OCI-LY1 (cell line): Measurements from ENCODE around the gene MCRS1.

ENCODE experiments used
- H2AFZ ChIP-seq: fragments of 200-600 bp; sonication (generic), shearing (Covaris generic); 2 replicates; pipeline ENCODE4 v1.6.0; 2014; ENCODE audit warnings: antibody characterized with exemption, mild to moderate bottlenecking, low read length
- H3F3A ChIP-seq: fragments of 200-600 bp; sonication (generic), shearing (Covaris generic); 2 replicates; pipeline ENCODE4 v1.6.0; 2014; ENCODE audit warnings: mild to moderate bottlenecking, antibody characterized with exemption, low read length, moderate library complexity; ENCODE audit not compliant: insufficient read depth
- H3K27ac ChIP-seq: fragments of 200-600 bp; sonication (generic); 2 replicates; pipeline ENCODE4 v1.5.1; 2014; ENCODE audit warnings: low read length, mixed run types, mild to moderate bottlenecking, low read depth; ENCODE audit not compliant: poor library complexity, severe bottlenecking
- H3K27me3 ChIP-seq: fragments of 200-600 bp; sonication (generic); 2 replicates; pipeline ENCODE4 v1.6.0; 2014; ENCODE audit warnings: antibody characterized with exemption, mild to moderate bottlenecking, low read length, moderate library complexity; ENCODE audit not compliant: insufficient read depth
- H3K36me3 ChIP-seq: fragments of 200-600 bp; sonication (generic); 2 replicates; pipeline ENCODE4 v1.6.1; 2014; ENCODE audit warnings: mild to moderate bottlenecking, antibody characterized with exemption, low read length, moderate library complexity, mixed read lengths; ENCODE audit not compliant: insufficient read depth
- H3K4me1 ChIP-seq: fragments of 200-600 bp; sonication (generic); 2 replicates; pipeline ENCODE4 v1.5.1; 2014; ENCODE audit warnings: mild to moderate bottlenecking, low read length, moderate library complexity; ENCODE audit not compliant: insufficient read depth, severe bottlenecking
- H3K4me2 ChIP-seq: fragments of 200-600 bp; sonication (generic), shearing (Covaris generic); 2 replicates; pipeline ENCODE4 v1.6.1; 2014; ENCODE audit warnings: low read length
- H3K4me3 ChIP-seq: fragments of 200-600 bp; sonication (generic); 2 replicates; pipeline ENCODE4 v1.5.1; 2014; ENCODE audit warnings: low read length, low read depth, mild to moderate bottlenecking, mixed read lengths; ENCODE audit not compliant: poor library complexity, severe bottlenecking
- H3K79me2 ChIP-seq: fragments of 200-600 bp; shearing (Covaris generic); 2 replicates; pipeline ENCODE4 v1.6.1; 2016; ENCODE audit warnings: mixed run types, low read length, mixed read lengths; ENCODE audit not compliant: insufficient read depth
- H3K9ac ChIP-seq: fragments of 200-600 bp; sonication (generic), shearing (Covaris generic); 2 replicates; pipeline ENCODE4 v1.6.1; 2014; ENCODE audit warnings: mild to moderate bottlenecking, low read length, mixed read lengths
- H3K9me2 ChIP-seq: fragments of 200-600 bp; sonication (generic), shearing (Covaris generic); 2 replicates; pipeline ENCODE4 v1.6.1; 2014; ENCODE audit warnings: low read depth, mild to moderate bottlenecking, low read length, mixed read lengths
- H3K9me3 ChIP-seq: fragments of 200-600 bp; shearing (Covaris generic); 2 replicates; pipeline ENCODE4 v1.6.1; 2014; ENCODE audit warnings: low read length, mixed read lengths
- H4K20me1 ChIP-seq: fragments of 200-600 bp; sonication (generic), shearing (Covaris generic); 2 replicates; pipeline ENCODE4 v1.6.0; 2016; ENCODE audit warnings: mild to moderate bottlenecking, low read length; ENCODE audit not compliant: insufficient read depth
- EZH2 ChIP-seq: fragments of 200-600 bp; sonication (generic), shearing (Covaris generic); IDR thresholded peaks from 2 replicates; pipeline ENCODE4 v1.8.0; 2017; ENCODE audit warnings: borderline replicate concordance, mixed run types, mild to moderate bottlenecking, antibody characterized with exemption, low read length, moderate library complexity, mixed read lengths
- TF ChIP-seq, protein P1 (sequence below): fragments of 200-600 bp; sonication (generic), shearing (Covaris generic); IDR thresholded peaks from 2 replicates; pipeline ENCODE4 v1.5.1; 2017; ENCODE audit warnings: mild to moderate bottlenecking, antibody characterized with exemption, low read length, moderate library complexity, mixed read lengths

Gene MCRS1

DNA sequence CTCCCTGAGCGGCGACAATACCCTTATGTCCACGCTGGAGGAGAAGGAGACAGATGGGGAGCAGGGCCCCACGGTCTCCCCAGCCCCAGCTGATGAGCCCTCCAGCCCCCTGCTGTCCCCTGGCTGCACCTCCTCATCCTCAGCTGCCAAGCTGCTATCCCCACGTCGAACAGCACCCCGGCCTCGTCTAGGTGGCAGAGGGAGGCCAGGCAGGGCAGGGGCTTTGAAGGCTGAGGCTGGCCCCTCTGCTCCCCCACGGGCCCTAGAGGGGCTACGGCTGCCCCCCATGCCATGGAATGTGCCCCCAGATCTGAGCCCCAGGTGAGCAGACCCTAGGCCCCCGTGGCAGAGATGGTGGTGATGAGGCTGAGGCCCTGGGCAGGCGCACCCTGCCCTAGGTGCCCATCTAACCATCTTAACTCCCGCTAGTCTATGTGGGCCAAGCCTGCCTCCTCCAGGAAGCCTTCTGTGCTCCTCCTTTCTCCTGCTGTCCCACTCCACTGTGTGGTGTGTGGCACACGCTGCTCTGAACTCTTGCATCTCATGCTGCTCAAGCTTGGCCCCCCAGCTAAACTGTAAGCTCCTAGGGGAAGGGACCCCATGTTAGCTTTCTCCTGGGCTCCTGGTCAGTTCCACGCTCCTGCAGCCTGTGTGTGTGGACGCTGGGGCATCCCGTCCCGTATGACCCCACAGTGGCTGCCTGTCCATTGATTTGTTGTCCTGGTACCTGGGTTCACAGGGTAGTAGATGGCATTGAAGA lies 12.1 kb downstream of the MCRS1 start:
- Histone ChIP-seq H2AFZ (no peak overlapping the region), H3K27ac (no peak overlapping the region), H3K36me3 (peaks cover 47% of the 10 kb centered on the region), H3K27me3 (no peaks in the 10 kb centered on the region), H3K9me2 (no peaks in the 10 kb centered on the region), H3K4me3 (no peak overlapping the region), H3K9me3 (no peaks in the 10 kb centered on the region), H3K4me2 (no peak overlapping the region), H3K79me2 (no peaks in the 10 kb centered on the region), H3K4me1 (no peaks in the 10 kb centered on the region), H4K20me1 (no peaks in the 10 kb centered on the region), H3K9ac (no peak overlapping the region), H3F3A (no peaks in the 10 kb centered on the region)
- TF ChIP-seq, protein P1, sequence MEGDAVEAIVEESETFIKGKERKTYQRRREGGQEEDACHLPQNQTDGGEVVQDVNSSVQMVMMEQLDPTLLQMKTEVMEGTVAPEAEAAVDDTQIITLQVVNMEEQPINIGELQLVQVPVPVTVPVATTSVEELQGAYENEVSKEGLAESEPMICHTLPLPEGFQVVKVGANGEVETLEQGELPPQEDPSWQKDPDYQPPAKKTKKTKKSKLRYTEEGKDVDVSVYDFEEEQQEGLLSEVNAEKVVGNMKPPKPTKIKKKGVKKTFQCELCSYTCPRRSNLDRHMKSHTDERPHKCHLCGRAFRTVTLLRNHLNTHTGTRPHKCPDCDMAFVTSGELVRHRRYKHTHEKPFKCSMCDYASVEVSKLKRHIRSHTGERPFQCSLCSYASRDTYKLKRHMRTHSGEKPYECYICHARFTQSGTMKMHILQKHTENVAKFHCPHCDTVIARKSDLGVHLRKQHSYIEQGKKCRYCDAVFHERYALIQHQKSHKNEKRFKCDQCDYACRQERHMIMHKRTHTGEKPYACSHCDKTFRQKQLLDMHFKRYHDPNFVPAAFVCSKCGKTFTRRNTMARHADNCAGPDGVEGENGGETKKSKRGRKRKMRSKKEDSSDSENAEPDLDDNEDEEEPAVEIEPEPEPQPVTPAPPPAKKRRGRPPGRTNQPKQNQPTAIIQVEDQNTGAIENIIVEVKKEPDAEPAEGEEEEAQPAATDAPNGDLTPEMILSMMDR: no peak
- TF ChIP-seq EZH2: no peak

DNA sequence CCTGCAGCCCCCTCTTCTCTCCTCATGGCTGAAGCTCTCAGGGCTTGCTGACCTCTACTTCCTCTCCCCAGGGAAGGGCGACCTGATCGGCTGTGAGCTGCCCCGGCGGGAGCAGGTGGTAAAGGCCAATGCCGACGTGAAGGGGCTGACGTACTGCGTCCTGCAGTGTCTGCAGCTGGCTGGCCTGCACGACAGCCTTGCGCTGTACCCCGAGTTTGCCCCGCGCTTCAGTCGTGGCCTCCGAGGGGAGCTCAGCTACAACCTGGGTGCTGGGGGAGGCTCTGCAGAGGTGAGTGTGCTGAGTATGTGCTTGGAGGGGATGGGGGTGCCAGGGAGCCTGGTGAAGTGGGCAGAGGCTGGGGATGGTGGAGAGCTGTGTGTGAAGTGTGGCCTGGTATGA lies 13.7 kb downstream of the MCRS1 start:
- no peaks in the 10 kb centered on the region for H3K9me3 ChIP-seq
- no peaks in the 10 kb centered on the region for H3K27me3 ChIP-seq
- no peaks in the 10 kb centered on the region for H4K20me1 ChIP-seq
- H3K36me3 ChIP-seq: peaks cover 31% of the 10 kb centered on the region
- H2AFZ ChIP-seq: no peak overlapping the region
- no peaks in the 10 kb centered on the region for H3F3A ChIP-seq
- no peak overlapping the region for H3K4me2 ChIP-seq
- H3K27ac ChIP-seq: no peak overlapping the region
- no peak overlapping the region for H3K9ac ChIP-seq
- no peaks in the 10 kb centered on the region for H3K4me1 ChIP-seq
- H3K9me2 ChIP-seq: no peaks in the 10 kb centered on the region
- TF ChIP-seq, protein P1: no peak
- no peaks in the 10 kb centered on the region for H3K79me2 ChIP-seq
- no peak overlapping the region for H3K4me3 ChIP-seq

DNA sequence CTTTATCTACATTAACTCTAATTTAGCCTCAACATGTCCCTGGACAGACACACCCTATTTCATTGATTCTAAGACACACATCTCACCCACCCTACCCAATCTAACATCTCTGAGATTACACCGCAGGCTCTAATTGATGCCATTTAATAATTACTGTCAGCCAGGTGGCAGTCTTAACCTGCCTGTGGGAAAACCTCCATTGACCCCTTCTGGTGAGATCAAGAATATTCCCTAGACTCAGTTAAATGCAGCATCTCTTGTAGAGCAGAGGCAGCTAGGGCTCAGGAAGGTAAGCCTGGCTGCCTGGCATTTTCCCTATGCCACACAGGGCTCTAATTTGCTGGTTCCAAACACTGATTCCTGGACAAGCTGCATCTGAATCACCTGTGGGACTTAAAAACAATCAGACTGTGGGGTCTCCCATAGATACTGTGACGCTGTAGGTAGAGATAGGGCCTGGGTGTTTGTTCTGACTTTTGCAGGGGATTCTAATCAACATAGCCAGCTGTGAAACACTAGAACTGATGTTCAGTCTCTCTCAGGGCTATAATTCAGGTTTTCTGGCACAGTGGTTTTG lies 14.3 kb downstream of the MCRS1 start:
- Histone ChIP-seq H3K79me2 (no peaks in the 10 kb centered on the region), H3K9me3 (no peaks in the 10 kb centered on the region), H3K27ac (no peak overlapping the region), H3F3A (no peaks in the 10 kb centered on the region), H3K27me3 (no peaks in the 10 kb centered on the region), H3K4me2 (no peak overlapping the region), H3K9ac (no peak overlapping the region), H3K4me1 (peaks cover 3% of the 10 kb centered on the region), H3K36me3 (peaks cover 25% of the 10 kb centered on the region), H2AFZ (no peak overlapping the region), H3K4me3 (no peak overlapping the region), H4K20me1 (no peaks in the 10 kb centered on the region), H3K9me2 (no peaks in the 10 kb centered on the region)
- no peak for TF ChIP-seq EZH2
- TF ChIP-seq, protein P1: peak; percentile 91
